NCI-H1092 treated with DMSO at 0.1 percent for 48 hours (cell line): ENCODE data around the gene PRR5L.

Experiments used
- DNase-seq: peaks from one replicate; lab custom pipeline; 2025; lab: John Stamatoyannopoulos, UW

Gene PRR5L

GRCh38 chr11:36358436-36358835, 62.3 kb downstream of the PRR5L start:
- DNase-seq = no peak

GRCh38 chr11:36360318-36360717, 64.2 kb downstream of the PRR5L start:
- no peak for DNase-seq

- no peak for DNase-seq
Observed at GRCh38 chr11:36360826-36361415, 64.8 kb downstream of the PRR5L start.

- DNase-seq = no peak
Observed at GRCh38 chr11:36361472-36361871, 65.4 kb downstream of the PRR5L start.

DNA sequence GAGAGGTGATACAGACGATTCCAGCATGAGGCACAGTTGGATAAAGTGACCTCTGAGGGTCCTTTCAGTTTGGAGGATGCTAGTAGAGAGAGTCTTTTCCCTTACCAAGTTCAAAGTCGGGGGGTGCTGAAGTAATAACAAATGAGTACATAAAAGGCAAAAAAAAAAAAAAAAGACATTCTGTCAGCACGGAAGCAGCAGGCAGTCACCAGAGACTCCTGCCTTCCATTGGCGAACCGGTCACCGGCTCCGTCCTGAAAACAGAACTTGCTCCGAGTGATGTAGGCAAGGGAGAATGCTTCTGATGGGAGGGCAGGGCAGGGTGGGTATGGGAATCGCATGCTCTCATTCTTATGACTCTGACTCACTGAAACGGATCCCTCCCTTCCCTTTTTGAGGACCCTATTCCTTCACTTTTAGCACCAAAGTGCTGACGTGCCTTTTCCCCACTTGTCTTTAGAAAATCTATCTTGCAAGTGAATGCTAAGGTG, 65.9 kb downstream of the PRR5L start:
- DNase-seq = no peak

- DNase-seq = no peak
Observed at GRCh38 chr11:36362902-36363301, 66.8 kb downstream of the PRR5L start.

DNA sequence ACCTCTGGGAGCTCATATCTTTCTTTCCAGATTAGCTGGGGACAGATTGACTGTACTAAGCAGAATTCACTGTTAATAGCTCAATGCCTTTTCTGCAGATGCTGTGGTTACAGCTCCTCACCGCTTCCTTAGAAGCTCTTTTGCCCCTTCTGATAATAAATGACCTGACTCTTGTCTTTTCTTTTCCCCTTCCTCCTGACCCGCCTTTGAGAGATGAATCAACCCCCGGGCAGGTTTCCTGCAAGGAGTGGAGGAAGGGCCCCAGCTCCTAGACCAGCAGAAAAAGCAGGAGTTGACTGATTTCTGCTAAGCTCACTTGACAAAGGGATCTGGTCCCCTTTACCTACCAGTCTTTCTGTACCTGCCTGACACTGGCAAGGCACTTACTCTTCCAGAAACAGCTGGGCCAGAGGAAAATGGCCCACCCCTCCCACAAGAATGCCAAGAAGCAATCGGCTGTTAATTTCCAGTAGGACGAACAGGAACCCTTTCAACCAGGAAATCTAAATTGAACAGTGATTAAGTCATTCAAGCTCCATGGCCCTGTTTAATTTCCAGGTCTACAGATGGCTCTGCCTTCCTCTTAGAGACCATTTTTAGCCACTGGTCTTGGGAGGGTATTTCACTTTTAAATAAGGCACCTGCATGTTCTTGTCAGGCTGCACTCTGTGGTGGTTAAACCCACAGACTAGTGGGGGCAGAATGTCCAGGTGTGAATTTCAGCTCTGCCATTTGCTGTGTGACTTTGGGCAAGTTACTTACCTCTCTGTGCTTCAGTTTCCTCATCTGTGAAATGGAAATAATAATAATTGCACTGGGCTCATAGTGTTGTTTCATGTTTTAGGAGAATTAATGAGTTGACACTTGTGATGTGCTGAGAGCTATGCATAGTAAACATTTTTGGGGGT, 67.5 kb downstream of the PRR5L start:
- DNase-seq = no peak

- DNase-seq = no peak
Observed at GRCh38 chr11:36364551-36365325, 68.7 kb downstream of the PRR5L start.

- no peak for DNase-seq
Observed at GRCh38 chr11:36365907-36366306, 69.8 kb downstream of the PRR5L start.

GRCh38 chr11:36367806-36368680, 72.0 kb downstream of the PRR5L start:
- no peak for DNase-seq

GRCh38 chr11:36371181-36371580, 75.1 kb downstream of the PRR5L start:
- DNase-seq = no peak

DNA sequence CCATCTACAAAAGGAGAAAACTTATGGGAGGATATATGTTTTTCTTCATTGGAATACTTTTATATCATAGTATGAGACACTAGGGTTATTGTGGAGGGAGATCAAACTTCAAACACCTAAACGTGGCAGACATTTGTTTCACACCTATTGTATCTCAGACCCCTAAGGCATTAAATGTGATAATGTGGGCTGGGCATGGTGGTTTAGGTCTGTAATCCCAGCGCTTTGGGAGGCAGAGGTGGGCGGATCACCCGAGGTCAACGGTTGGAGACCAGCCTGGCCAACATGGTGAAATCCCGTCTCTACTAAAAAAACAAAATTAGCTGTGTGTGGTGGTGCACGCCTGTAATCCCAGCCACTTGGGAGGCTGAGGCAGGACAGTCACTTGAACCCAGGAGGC, 75.5 kb downstream of the PRR5L start:
- DNase-seq = no peak

GRCh38 chr11:36372101-36372771, 76.1 kb downstream of the PRR5L start:
- DNase-seq = no peak

GRCh38 chr11:36373016-36374010, 77.2 kb downstream of the PRR5L start:
- DNase-seq = no peak

GRCh38 chr11:36374726-36375125, 78.6 kb downstream of the PRR5L start:
- DNase-seq = no peak

GRCh38 chr11:36375353-36376008, 79.4 kb downstream of the PRR5L start:
- DNase-seq = no peak

GRCh38 chr11:36376009-36376887, 80.2 kb downstream of the PRR5L start:
- no peak for DNase-seq
